H1 (cell line): ENCODE measurements around the gene SPAAR.

Source experiments
- CEBPB ChIP-seq: IDR thresholded peaks from 2 replicates; pipeline ENCODE4 v1.6.1; 2012; ENCODE audit warnings: low read depth, low read length
- CREB1 ChIP-seq: IDR thresholded peaks from 2 replicates; pipeline ENCODE4 v1.6.1; 2012; ENCODE audit warnings: inconsistent platforms
- JUN ChIP-seq: IDR thresholded peaks from 2 replicates; pipeline ENCODE4 v1.6.1; 2011; ENCODE audit warnings: low read depth, mild to moderate bottlenecking, improper control_type of control experiment, low read length
- MAFK ChIP-seq: IDR thresholded peaks from 2 replicates; pipeline ENCODE4 v1.6.1; 2012; ENCODE audit warnings: low read depth, mild to moderate bottlenecking, improper control_type of control experiment, low read length
- POLR2A ChIP-seq, 2 experiments: IDR thresholded peaks; 1 replicate in 1 of 2; 2 replicates in 1 of 2; pipeline ENCODE4 v1.6.1; 2011; ENCODE audit warnings: low read depth in 2 of 2, low read length in 2 of 2, mild to moderate bottlenecking in 2 of 2; ENCODE audit errors: control extremely low read depth in 1 of 2
- POLR2AphosphoS5 ChIP-seq: IDR thresholded peaks from 2 replicates; pipeline ENCODE4 v1.6.1; 2011; ENCODE audit warnings: low read depth, low read length
- TAF7 ChIP-seq: optimal IDR thresholded peaks from 2 replicates; pipeline ENCODE3; 2011; ENCODE audit warnings: low read depth, mild to moderate bottlenecking, inconsistent platforms, low read length, moderate library complexity, borderline replicate concordance
- TF ChIP-seq, protein P1 (sequence below), 3 experiments: IDR thresholded peaks; 1 replicate in 2 of 3; 2 replicates in 1 of 3; pipeline versions ENCODE4 v1.5.1 to v1.6.1; 2011; ENCODE audit warnings: low read length in 3 of 3, mild to moderate bottlenecking in 3 of 3, inconsistent platforms in 2 of 3, low read depth in 1 of 3, moderate library complexity in 1 of 3; ENCODE audit not compliant: insufficient read depth in 1 of 3; ENCODE audit errors: control extremely low read depth in 1 of 3
- TF ChIP-seq, protein P2 (sequence below): IDR thresholded peaks from 2 replicates; pipeline ENCODE4 v1.6.1; 2012; ENCODE audit warnings: inconsistent platforms

DNA sequence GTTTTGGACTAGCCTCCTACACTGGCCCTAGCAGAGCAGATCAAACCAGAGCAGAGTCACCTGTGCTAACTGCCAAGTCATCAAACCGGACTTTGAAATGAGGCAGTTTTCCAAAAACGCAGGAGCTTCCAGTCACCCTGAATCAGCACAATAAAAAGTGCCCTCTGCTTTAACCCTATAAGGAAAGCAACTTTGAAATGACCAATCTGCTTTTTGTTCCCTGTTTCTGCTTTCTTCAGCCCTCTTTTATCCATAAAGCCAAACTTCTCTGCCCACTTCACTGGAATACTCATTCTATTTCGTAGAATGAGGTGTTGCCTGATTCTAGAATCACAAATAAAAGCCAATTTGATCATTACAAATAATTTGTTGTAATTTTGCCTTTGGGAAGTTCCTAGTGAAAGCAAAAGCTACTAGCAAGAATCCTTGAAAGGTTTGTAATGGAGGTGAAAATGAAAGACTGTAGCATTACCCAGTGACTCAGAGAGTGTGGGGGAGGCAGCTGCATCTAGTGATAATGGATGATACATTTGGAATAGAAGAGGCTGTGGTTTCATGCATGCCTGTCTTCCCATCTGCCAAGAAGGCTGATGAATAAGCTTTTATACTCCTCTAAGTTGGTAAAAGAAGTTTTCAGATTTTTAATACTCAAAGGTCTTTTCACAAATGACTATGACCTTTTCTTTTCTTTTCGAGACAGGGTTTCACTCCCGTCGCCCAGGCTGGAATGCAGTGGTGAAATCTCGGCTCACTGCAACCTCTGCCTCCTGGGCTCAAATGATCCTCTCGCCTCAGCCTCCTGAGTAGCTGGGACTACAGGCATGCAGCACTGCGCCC is 14.9 kb downstream of the SPAAR start:
- TF ChIP-seq POLR2A (IDR thresholded peaks at IDR 0.05; ENCODE audit: control extremely low read depth in 1 of 2, low read depth in 2 of 2, low read length in 2 of 2) (no peak), JUN (no peak), CREB1 (no peak), CEBPB (no peak), TAF7 (no peak), MAFK (no peak), POLR2AphosphoS5 (no peak)
- TF ChIP-seq, protein P1, sequence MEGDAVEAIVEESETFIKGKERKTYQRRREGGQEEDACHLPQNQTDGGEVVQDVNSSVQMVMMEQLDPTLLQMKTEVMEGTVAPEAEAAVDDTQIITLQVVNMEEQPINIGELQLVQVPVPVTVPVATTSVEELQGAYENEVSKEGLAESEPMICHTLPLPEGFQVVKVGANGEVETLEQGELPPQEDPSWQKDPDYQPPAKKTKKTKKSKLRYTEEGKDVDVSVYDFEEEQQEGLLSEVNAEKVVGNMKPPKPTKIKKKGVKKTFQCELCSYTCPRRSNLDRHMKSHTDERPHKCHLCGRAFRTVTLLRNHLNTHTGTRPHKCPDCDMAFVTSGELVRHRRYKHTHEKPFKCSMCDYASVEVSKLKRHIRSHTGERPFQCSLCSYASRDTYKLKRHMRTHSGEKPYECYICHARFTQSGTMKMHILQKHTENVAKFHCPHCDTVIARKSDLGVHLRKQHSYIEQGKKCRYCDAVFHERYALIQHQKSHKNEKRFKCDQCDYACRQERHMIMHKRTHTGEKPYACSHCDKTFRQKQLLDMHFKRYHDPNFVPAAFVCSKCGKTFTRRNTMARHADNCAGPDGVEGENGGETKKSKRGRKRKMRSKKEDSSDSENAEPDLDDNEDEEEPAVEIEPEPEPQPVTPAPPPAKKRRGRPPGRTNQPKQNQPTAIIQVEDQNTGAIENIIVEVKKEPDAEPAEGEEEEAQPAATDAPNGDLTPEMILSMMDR (IDR thresholded peaks at IDR 0.05; ENCODE audit: control extremely low read depth in 1 of 3, insufficient read depth in 1 of 3, low read depth in 1 of 3, low read length in 3 of 3), result no peak
- TF ChIP-seq, protein P2, sequence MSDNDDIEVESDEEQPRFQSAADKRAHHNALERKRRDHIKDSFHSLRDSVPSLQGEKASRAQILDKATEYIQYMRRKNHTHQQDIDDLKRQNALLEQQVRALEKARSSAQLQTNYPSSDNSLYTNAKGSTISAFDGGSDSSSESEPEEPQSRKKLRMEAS, result no peak
